RWPE2 (cell line): ENCODE data around the gene EFCAB10.

Source experiments
- ATAC-seq: fragments of 200-7000 bp; cut with Tn5 transposase; 3 replicates; pipeline ENCODE4 v1.9.1; 2021; ENCODE audit warnings: low read depth
- DNase-seq: peaks from one replicate; pipeline ENCODE4 v3.0.0-alpha.2; 2020; ENCODE audit warnings: low spot score
- H3K27ac ChIP-seq: fragments of 450-650 bp; 2 replicates; pipeline ENCODE4 v1.5.1; 2017; ENCODE audit warnings: mild to moderate bottlenecking; ENCODE audit not compliant: poor library complexity, severe bottlenecking
- H3K27me3 ChIP-seq: fragments of 250-450 bp; sonication (Bioruptor Pico); 2 replicates; pipeline ENCODE4 v1.5.1; 2021; ENCODE audit warnings: mild to moderate bottlenecking, moderate library complexity; ENCODE audit not compliant: insufficient read depth, poor library complexity, severe bottlenecking
- H3K36me3 ChIP-seq: fragments of 250-450 bp; sonication (Bioruptor Pico); 2 replicates; pipeline ENCODE4 v1.5.1; 2020; ENCODE audit warnings: low read depth, mild to moderate bottlenecking, moderate library complexity
- H3K4me1 ChIP-seq: fragments of 250-450 bp; sonication (Bioruptor Pico); 2 replicates; pipeline ENCODE4 v1.5.1; 2021; ENCODE audit warnings: mild to moderate bottlenecking, moderate library complexity; ENCODE audit not compliant: insufficient read depth, poor library complexity, severe bottlenecking
- H3K4me3 ChIP-seq: fragments of 250-450 bp; sonication (Bioruptor Pico); 2 replicates; pipeline ENCODE4 v1.5.1; 2021; ENCODE audit warnings: mild to moderate bottlenecking, moderate library complexity; ENCODE audit not compliant: severe bottlenecking
- H3K9me3 ChIP-seq: fragments of 250-450 bp; sonication (Bioruptor Pico); 2 replicates; pipeline ENCODE4 v1.5.1; 2021; ENCODE audit warnings: mild to moderate bottlenecking, moderate library complexity; ENCODE audit not compliant: severe bottlenecking
- TF ChIP-seq, protein P1 (sequence below): fragments of 450-650 bp; IDR thresholded peaks from one replicate; pipeline ENCODE4 v1.5.1; 2017; ENCODE audit warnings: mild to moderate bottlenecking, moderate library complexity; ENCODE audit not compliant: poor library complexity, severe bottlenecking

Gene EFCAB10

DNA sequence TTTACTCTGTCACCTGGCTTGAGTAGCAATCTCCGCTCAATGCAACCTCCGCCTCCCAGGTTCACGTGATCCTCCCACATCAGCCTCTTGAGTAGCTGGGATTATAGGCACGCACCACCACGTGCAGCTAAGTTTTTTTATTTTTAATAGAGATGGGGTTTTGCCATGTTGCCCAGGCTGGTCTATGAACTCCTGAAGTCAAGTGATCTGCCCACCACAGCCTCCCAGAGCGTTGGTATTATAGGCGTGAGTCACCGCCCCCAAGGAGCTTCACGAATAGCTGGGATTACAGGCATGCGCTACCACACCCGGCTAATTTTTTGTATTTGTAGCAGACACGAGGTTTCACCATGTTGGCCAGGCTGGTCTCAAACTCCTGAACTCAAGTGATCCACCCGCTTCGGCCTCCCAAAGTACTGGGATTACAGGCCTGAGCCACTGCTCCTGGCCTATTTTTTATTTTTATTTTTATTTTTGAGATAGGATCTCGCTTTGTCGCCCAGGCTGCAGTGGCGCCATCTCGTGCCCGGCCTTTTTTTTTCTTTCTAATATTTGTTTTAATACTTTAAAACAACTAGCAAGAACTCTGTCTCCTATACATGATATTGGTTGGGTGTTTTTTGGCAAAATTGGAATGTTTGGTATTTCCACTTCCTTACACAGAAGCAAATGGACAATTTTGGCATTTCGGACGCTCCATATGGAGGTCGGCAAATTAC, 1.1 kb downstream of the EFCAB10 start:
- Histone ChIP-seq H3K36me3 (no peaks in the 10 kb centered on the region), H3K9me3 (peaks cover 3% of the 10 kb centered on the region), H3K4me3 (no peak overlapping the region), H3K27me3 (no peaks in the 10 kb centered on the region), H3K27ac (no peak overlapping the region), H3K4me1 (no peaks in the 10 kb centered on the region)
- ATAC-seq (no peak), DNase-seq (no peak)
- TF ChIP-seq, protein P1, sequence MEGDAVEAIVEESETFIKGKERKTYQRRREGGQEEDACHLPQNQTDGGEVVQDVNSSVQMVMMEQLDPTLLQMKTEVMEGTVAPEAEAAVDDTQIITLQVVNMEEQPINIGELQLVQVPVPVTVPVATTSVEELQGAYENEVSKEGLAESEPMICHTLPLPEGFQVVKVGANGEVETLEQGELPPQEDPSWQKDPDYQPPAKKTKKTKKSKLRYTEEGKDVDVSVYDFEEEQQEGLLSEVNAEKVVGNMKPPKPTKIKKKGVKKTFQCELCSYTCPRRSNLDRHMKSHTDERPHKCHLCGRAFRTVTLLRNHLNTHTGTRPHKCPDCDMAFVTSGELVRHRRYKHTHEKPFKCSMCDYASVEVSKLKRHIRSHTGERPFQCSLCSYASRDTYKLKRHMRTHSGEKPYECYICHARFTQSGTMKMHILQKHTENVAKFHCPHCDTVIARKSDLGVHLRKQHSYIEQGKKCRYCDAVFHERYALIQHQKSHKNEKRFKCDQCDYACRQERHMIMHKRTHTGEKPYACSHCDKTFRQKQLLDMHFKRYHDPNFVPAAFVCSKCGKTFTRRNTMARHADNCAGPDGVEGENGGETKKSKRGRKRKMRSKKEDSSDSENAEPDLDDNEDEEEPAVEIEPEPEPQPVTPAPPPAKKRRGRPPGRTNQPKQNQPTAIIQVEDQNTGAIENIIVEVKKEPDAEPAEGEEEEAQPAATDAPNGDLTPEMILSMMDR = peak; percentile 22

DNA sequence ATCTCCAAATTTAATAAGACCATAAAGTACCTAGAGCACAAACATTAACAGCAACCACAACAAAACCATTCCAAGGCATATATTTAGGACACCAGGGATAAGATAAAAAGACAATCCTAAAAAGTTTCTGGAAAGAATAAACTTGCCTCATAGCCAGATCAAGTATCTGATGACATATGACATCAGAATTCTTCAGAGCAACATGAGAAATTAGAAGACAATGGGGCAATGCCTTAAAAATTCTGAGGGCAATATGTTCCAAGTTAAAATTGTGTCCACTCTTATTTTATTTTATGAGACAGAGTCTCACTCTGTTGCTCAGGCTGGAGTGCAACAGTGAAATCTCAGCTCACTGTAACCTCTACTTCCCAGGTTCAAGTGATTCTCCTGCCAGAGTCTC, 2.8 kb downstream of the EFCAB10 start:
- Histone ChIP-seq H3K4me3 (no peak overlapping the region), H3K9me3 (no peaks in the 10 kb centered on the region), H3K4me1 (no peaks in the 10 kb centered on the region), H3K27ac (no peak overlapping the region), H3K36me3 (no peaks in the 10 kb centered on the region), H3K27me3 (no peaks in the 10 kb centered on the region)
- no peak for ATAC-seq
- TF ChIP-seq, protein P1 = no peak
- DNase-seq = no peak

DNA sequence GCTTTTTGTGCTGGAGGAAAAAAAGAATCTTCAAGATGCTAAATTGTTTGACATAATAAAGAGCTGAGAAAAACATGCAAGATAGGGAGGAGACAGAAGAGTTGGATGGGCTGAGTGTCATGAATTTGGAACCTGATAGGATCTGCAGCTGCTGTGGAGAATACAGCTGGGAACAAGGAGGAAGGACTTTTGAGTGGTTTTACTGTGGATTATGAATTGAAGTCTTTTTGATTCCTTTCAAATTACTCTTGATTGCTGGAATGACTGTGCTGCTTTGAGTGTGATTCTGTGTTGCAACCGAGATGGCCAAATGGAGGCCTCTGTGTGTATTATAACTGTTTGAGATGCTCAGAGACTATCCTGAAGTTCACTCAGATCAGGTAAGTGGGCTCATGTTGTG, 4.0 kb downstream of the EFCAB10 start:
- H3K27ac ChIP-seq = no peak overlapping the region
- DNase-seq = no peak
- TF ChIP-seq, protein P1 = no peak
- ATAC-seq = no peak
- H3K36me3 ChIP-seq = no peaks in the 10 kb centered on the region
- H3K27me3 ChIP-seq = no peaks in the 10 kb centered on the region
- no peaks in the 10 kb centered on the region for H3K9me3 ChIP-seq
- no peaks in the 10 kb centered on the region for H3K4me1 ChIP-seq
- H3K4me3 ChIP-seq = no peak overlapping the region

DNA sequence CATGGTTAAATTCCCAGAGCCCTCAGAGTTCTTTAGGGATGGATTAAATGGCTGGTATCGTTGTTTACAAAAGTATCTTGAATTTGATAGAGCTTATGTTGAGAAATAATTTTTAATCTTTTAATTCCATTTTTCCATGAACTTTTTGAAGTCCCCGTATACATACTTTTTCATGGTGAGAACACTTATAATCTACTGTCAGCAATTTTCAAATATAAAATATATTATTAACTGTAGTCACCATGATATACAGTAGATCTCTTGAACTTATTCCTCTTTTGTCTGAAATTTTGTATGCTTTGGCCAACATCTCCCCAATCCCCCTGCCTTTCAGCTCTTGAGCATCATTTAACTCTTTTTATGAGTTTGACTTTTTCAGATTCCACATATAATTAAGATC, 9.4 kb downstream of the EFCAB10 start:
- DNase-seq = no peak
- ATAC-seq = no peak
- no peaks in the 10 kb centered on the region for H3K9me3 ChIP-seq

DNA sequence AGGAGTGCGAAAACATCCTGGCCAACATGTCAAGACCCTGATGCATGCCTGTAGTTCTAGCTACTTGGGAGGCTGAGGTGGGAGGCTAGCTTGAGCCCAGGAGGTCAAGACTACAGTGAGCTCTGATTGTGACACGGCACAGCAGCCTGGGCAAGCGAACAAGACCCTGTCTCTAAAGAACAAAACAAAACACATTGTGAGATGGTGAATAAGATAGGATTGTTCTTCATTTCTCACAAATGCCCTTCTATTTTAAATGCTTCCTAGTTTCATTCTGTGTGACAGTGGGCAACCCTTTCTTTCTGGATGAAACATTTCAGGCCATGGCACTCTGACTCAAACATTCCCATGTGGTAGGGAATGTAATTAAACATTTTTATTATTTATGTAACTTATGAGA, 13.5 kb downstream of the EFCAB10 start:
- DNase-seq (no peak), ATAC-seq (no peak)
- no peaks in the 10 kb centered on the region for H3K4me1 ChIP-seq
- no peak overlapping the region for H3K27ac ChIP-seq
- H3K36me3 ChIP-seq = peaks cover 59% of the 10 kb centered on the region
- TF ChIP-seq, protein P1 = no peak
- peaks cover 2% of the 10 kb centered on the region for H3K9me3 ChIP-seq
- H3K4me3 ChIP-seq = no peak overlapping the region
- H3K27me3 ChIP-seq = no peaks in the 10 kb centered on the region

More for the DNA sequence above, 9.4 kb downstream of the EFCAB10 start:
- H3K4me1 ChIP-seq = no peaks in the 10 kb centered on the region
- TF ChIP-seq, protein P1 = no peak
- H3K4me3 ChIP-seq = no peak overlapping the region
- H3K27ac ChIP-seq = no peak overlapping the region
- no peaks in the 10 kb centered on the region for H3K27me3 ChIP-seq
- peaks cover 20% of the 10 kb centered on the region for H3K36me3 ChIP-seq
